ENCODE measurements around the gene PIN1. TPM values are rescaled to one million over a fixed set of nuclear protein-coding genes. Genes with fewer than 3 reads are reported as not detected.
A peak's percentile ranks its signal among the peaks of the same experiment; 100 is the strongest.
"Not testable (repeated sequence)": the region's sequence is repeated elsewhere in the genome, so short reads cannot be mapped to it uniquely, and the experiment has no call there.

The PIN1 gene
- total RNA-seq, 1 experiment from 2014 or later = 107 TPM

DNA sequence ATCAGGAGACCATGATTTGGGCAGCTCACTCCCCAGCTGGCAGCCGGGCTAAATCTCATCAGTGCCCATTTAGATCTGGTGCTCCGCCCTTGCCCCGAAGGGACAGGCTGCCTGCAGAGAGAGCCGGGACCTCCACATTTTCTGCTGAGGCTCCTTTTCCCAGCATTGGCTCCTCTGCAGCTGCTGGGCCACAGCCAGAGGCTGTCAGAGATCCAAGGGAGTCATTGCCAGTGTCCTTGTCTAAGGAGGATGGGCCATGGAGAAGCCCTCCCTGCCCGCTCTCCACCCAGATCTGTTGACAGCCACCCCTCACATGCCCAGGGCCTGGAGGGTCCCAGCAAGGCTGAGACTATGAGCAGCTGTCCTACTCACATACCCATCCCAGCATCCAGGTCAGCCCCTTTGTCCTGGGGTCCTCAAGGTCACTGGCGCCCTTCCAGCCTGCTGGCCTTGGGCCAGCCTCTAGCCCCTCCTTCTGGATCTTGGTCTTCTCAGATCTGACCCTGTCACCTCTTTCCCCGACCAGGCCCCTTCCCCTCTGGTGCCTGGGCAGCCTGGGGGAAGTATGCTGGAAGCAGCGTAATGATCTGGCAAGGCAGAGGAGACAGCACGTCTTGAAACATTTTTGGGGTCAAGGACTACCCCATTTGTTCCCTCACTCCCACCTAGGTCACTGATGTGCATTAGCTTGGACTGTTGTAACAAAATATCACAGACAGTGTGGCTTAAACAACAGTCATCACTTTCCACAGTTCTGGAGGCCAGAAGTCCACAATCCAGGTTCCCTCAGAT lies 7.9 kb downstream of the PIN1 start:
- no peaks in the 10 kb centered on the region for H3K4me1 Mint-ChIP-seq
- POLR2A ChIA-PET = no interaction called here

DNA sequence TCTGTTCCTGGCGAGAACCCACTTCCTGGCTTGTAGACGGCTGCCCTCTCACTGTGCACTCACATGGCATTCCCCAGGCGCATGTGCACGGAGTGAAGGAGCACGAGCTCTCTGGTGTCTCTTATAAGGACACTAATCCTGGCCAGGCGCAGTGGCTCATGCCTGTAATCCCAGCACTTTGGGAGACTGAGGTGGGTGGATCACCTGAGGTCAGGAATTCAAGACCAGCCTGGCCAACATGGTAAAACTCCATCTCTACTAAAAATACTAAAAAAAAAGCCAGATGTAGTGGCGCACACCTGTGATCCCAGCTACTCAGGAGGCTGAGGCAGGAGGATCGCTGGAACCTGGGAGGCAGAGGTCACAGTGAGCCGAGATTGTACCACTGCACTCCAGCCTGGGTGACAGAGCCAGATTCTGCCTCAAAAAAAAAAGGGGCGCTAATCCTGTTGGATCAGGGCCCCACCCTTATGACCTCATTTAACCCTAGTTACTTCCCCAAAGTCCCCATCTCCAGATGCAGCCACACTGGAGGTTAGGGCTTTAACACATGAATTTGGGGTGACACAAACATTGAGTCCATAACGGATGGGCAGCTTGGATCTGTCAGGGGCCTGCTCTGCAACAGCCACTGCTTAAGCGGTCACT lies 8.6 kb downstream of the PIN1 start:
- CTCF ChIA-PET; ATAC-seq; DNase-seq (ENCODE audit: low spot score); H3K27ac Mint-ChIP-seq; H3K9me3 Mint-ChIP-seq; H3K27me3 Mint-ChIP-seq (ENCODE audit: low read depth); H3K4me1 Mint-ChIP-seq; H3K4me3 Mint-ChIP-seq; POLR2A ChIA-PET: not testable (repeated sequence)
- H3K36me3 Mint-ChIP-seq = peaks cover 45% of the 10 kb centered on the region

More for the DNA sequence above, 7.9 kb downstream of the PIN1 start:
- no peak overlapping the region for H3K4me3 Mint-ChIP-seq
- DNase-seq (ENCODE audit: low spot score) = no peak
- H3K27ac Mint-ChIP-seq = no peak overlapping the region
- TF ChIP-seq AR (CRISPR knock-in tag; IDR thresholded peaks at IDR 0.05) = no peak
- no peak for TF ChIP-seq SMAD4 (CRISPR knock-in tag; IDR thresholded peaks at IDR 0.05)
- TF ChIP-seq, protein P1, sequence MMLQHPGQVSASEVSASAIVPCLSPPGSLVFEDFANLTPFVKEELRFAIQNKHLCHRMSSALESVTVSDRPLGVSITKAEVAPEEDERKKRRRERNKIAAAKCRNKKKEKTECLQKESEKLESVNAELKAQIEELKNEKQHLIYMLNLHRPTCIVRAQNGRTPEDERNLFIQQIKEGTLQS (CRISPR knock-in tag; conservative IDR thresholded peaks at IDR 0.05) = no peak
- TF ChIP-seq TEAD1 (CRISPR knock-in tag; IDR thresholded peaks at IDR 0.05) = no peak
- no peak for TF ChIP-seq ZNF423 (CRISPR knock-in tag; IDR thresholded peaks at IDR 0.05)
- TF ChIP-seq, protein P2, sequence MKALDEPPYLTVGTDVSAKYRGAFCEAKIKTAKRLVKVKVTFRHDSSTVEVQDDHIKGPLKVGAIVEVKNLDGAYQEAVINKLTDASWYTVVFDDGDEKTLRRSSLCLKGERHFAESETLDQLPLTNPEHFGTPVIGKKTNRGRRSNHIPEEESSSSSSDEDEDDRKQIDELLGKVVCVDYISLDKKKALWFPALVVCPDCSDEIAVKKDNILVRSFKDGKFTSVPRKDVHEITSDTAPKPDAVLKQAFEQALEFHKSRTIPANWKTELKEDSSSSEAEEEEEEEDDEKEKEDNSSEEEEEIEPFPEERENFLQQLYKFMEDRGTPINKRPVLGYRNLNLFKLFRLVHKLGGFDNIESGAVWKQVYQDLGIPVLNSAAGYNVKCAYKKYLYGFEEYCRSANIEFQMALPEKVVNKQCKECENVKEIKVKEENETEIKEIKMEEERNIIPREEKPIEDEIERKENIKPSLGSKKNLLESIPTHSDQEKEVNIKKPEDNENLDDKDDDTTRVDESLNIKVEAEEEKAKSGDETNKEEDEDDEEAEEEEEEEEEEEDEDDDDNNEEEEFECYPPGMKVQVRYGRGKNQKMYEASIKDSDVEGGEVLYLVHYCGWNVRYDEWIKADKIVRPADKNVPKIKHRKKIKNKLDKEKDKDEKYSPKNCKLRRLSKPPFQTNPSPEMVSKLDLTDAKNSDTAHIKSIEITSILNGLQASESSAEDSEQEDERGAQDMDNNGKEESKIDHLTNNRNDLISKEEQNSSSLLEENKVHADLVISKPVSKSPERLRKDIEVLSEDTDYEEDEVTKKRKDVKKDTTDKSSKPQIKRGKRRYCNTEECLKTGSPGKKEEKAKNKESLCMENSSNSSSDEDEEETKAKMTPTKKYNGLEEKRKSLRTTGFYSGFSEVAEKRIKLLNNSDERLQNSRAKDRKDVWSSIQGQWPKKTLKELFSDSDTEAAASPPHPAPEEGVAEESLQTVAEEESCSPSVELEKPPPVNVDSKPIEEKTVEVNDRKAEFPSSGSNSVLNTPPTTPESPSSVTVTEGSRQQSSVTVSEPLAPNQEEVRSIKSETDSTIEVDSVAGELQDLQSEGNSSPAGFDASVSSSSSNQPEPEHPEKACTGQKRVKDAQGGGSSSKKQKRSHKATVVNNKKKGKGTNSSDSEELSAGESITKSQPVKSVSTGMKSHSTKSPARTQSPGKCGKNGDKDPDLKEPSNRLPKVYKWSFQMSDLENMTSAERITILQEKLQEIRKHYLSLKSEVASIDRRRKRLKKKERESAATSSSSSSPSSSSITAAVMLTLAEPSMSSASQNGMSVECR (CRISPR knock-in tag; IDR thresholded peaks at IDR 0.05; ENCODE audit: borderline replicate concordance) = no peak
- TF ChIP-seq ZNF671 (CRISPR knock-in tag; IDR thresholded peaks at IDR 0.05) = no peak
- no peak for TF ChIP-seq NR1H2 (CRISPR knock-in tag; IDR thresholded peaks at IDR 0.05)
- H3K9me3 Mint-ChIP-seq = no peaks in the 10 kb centered on the region
- no peaks in the 10 kb centered on the region; the same call in 1 of the 2 replicates for H3K27me3 Mint-ChIP-seq (ENCODE audit: low read depth)
- ATAC-seq = no peak
- H3K36me3 Mint-ChIP-seq = peaks cover 47% of the 10 kb centered on the region
- CTCF ChIA-PET = no interaction called here

- Mint-ChIP-seq H3K4me1 (peaks cover 7% of the 10 kb centered on the region; the same call in 1 of the 2 replicates), H3K27ac (no peak overlapping the region), H3K27me3 (ENCODE audit: low read depth) (no peaks in the 10 kb centered on the region), H3K4me3 (no peak overlapping the region), H3K9me3 (no peaks in the 10 kb centered on the region), H3K36me3 (peaks cover 24% of the 10 kb centered on the region)
- ChIA-PET POLR2A (no interaction called here), CTCF (interaction anchor here (0.5 to 1.6 kb wide), 2 partner anchors 12 to 496 kb away, joined by 3 to 7 read pairs; partner anchors contain the start of gene PIN1)
- peak; percentile 72 for DNase-seq (ENCODE audit: low spot score)
- TF ChIP-seq CTCF (IDR thresholded peaks at IDR 0.05) = 0 out of 2 replicates have a peak, but pooled peaks have one; percentile 30
- TF ChIP-seq ZBTB43 (CRISPR knock-in tag; IDR thresholded peaks at IDR 0.05) = peak; percentile 13; the same call in 1 of the 2 replicates
- TF ChIP-seq MYBL2 (CRISPR knock-in tag; IDR thresholded peaks at IDR 0.05) = no peak
- TF ChIP-seq, protein P3, sequence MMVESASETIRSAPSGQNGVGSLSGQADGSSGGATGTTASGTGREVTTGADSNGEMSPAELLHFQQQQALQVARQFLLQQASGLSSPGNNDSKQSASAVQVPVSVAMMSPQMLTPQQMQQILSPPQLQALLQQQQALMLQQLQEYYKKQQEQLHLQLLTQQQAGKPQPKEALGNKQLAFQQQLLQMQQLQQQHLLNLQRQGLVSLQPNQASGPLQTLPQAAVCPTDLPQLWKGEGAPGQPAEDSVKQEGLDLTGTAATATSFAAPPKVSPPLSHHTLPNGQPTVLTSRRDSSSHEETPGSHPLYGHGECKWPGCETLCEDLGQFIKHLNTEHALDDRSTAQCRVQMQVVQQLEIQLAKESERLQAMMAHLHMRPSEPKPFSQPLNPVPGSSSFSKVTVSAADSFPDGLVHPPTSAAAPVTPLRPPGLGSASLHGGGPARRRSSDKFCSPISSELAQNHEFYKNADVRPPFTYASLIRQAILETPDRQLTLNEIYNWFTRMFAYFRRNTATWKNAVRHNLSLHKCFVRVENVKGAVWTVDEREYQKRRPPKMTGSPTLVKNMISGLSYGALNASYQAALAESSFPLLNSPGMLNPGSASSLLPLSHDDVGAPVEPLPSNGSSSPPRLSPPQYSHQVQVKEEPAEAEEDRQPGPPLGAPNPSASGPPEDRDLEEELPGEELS (CRISPR knock-in tag; IDR thresholded peaks at IDR 0.05) = peak; percentile 46; the same call in 1 of the 2 replicates
- ATAC-seq = peak; percentile 76
Observed at GRCh38 chr19:9847087-9847671, 12.1 kb downstream of the PIN1 start.
